ENCODE measurements around the gene GJA1.
"Not testable (repeated sequence)": the region's sequence is repeated elsewhere in the genome, so short reads cannot be mapped to it uniquely, and the experiment has no call there.

Gene GJA1

DNA sequence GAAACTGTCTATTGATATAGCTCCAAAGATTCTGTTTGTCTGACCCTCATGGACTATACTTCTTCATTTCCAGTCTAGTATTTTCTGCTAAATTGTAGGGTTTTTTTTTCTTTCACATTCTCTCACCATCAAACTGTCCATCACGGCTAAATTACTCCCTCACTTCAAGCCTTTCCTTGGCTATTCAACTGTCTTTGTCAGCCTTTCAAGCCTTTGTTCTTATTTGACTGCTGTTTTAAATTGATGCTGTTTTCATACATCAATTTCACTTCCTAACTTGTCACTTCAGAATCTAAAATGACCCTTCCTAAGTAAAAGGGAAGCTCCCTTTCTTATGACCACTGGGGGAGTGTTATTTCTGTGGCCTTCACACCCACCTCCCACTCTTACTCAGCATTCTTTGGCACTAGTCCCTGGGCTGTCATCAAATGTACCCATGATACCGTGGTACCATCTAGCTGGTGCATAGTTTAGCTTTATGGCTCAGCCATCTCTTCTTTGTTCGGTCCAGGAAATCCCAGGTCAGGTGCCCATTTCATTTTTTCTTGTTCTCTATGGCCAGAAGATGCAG, 8.6 kb downstream of the GJA1 start:
- Mint-ChIP-seq H3K27me3 (ENCODE audit: low read depth) (peaks cover 15% of the 10 kb centered on the region), H3K4me1 (ENCODE audit: low read depth) (no peaks in the 10 kb centered on the region), H3K27ac (no peak overlapping the region), H3K4me3 (no peak overlapping the region), H3K9me3 (no peaks in the 10 kb centered on the region), H3K36me3 (ENCODE audit: low read depth) (no peaks in the 10 kb centered on the region)
- no peak for DNase-seq (ENCODE audit: low spot score)

DNA sequence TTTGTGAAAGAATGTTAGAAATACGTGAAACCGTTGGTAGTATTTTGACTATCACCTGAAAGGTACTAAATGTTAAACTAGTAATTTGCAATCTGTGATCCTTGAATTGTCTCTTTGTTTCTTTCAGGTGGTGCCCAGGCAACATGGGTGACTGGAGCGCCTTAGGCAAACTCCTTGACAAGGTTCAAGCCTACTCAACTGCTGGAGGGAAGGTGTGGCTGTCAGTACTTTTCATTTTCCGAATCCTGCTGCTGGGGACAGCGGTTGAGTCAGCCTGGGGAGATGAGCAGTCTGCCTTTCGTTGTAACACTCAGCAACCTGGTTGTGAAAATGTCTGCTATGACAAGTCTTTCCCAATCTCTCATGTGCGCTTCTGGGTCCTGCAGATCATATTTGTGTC, 11.3 kb downstream of the GJA1 start:
- H3K4me3 Mint-ChIP-seq; H3K9me3 Mint-ChIP-seq; H3K4me1 Mint-ChIP-seq (ENCODE audit: low read depth); DNase-seq (ENCODE audit: low spot score); H3K27ac Mint-ChIP-seq; H3K36me3 Mint-ChIP-seq (ENCODE audit: low read depth); H3K27me3 Mint-ChIP-seq (ENCODE audit: low read depth): not testable (repeated sequence)

- H3K4me1 Mint-ChIP-seq (ENCODE audit: low read depth); H3K27ac Mint-ChIP-seq; H3K9me3 Mint-ChIP-seq; H3K4me3 Mint-ChIP-seq; H3K36me3 Mint-ChIP-seq (ENCODE audit: low read depth); DNase-seq (ENCODE audit: low spot score); H3K27me3 Mint-ChIP-seq (ENCODE audit: low read depth): not testable (repeated sequence)
Observed at GRCh38 chr6:121447746-121448145, 12.3 kb downstream of the GJA1 start.

DNA sequence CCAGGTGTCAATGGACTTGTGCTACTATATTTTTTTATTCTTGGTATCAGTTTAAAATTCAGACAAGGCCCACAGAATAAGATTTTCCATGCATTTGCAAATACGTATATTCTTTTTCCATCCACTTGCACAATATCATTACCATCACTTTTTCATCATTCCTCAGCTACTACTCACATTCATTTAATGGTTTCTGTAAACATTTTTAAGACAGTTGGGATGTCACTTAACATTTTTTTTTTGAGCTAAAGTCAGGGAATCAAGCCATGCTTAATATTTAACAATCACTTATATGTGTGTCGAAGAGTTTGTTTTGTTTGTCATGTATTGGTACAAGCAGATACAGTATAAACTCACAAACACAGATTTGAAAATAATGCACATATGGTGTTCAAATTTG, 13.1 kb downstream of the GJA1 start:
- not testable (repeated sequence) for H3K9me3 Mint-ChIP-seq; DNase-seq (ENCODE audit: low spot score); H3K36me3 Mint-ChIP-seq (ENCODE audit: low read depth); H3K4me3 Mint-ChIP-seq; H3K27ac Mint-ChIP-seq; H3K27me3 Mint-ChIP-seq (ENCODE audit: low read depth); H3K4me1 Mint-ChIP-seq (ENCODE audit: low read depth)

DNA sequence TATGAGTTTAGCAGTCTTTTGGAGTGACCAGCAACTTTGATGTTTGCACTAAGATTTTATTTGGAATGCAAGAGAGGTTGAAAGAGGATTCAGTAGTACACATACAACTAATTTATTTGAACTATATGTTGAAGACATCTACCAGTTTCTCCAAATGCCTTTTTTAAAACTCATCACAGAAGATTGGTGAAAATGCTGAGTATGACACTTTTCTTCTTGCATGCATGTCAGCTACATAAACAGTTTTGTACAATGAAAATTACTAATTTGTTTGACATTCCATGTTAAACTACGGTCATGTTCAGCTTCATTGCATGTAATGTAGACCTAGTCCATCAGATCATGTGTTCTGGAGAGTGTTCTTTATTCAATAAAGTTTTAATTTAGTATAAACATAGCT, 13.9 kb downstream of the GJA1 start:
- no peaks in the 10 kb centered on the region for H3K4me1 Mint-ChIP-seq (ENCODE audit: low read depth)
- no peak overlapping the region for H3K4me3 Mint-ChIP-seq
- no peak overlapping the region for H3K27ac Mint-ChIP-seq
- DNase-seq (ENCODE audit: low spot score): no peak
- no peaks in the 10 kb centered on the region for H3K9me3 Mint-ChIP-seq
- H3K36me3 Mint-ChIP-seq (ENCODE audit: low read depth): no peaks in the 10 kb centered on the region
- no peaks in the 10 kb centered on the region for H3K27me3 Mint-ChIP-seq (ENCODE audit: low read depth)

DNA sequence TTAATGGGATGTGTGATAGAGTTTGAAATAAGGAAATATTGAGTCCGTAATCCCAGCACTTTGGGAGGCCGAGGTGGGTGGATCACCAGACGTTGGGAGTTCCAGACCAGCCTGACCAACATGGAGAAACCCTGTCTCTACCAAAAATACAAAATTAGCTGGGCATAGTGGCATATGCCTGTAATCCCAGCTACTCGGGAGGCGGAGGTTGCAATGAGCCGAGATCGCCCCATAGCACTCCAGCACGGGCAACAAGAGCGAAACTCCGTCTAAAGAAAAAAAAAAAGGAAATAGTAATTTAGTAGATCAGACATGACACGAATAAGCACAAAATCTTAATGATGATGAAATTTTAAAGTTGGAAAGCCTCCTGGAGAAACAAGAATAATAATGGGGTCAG, 14.8 kb downstream of the GJA1 start:
- no peak overlapping the region for H3K4me3 Mint-ChIP-seq
- no peaks in the 10 kb centered on the region for H3K27me3 Mint-ChIP-seq (ENCODE audit: low read depth)
- DNase-seq (ENCODE audit: low spot score): no peak
- H3K27ac Mint-ChIP-seq: no peak overlapping the region
- no peaks in the 10 kb centered on the region for H3K9me3 Mint-ChIP-seq
- H3K4me1 Mint-ChIP-seq (ENCODE audit: low read depth): no peaks in the 10 kb centered on the region
- H3K36me3 Mint-ChIP-seq (ENCODE audit: low read depth): no peaks in the 10 kb centered on the region

- no peaks in the 10 kb centered on the region for H3K9me3 Mint-ChIP-seq
- no peak overlapping the region for H3K27ac Mint-ChIP-seq
- H3K36me3 Mint-ChIP-seq (ENCODE audit: low read depth): no peaks in the 10 kb centered on the region
- no peak overlapping the region for H3K4me3 Mint-ChIP-seq
- H3K4me1 Mint-ChIP-seq (ENCODE audit: low read depth): no peaks in the 10 kb centered on the region
- no peak for DNase-seq (ENCODE audit: low spot score)
- no peaks in the 10 kb centered on the region for H3K27me3 Mint-ChIP-seq (ENCODE audit: low read depth)
Observed at GRCh38 chr6:121451250-121451649, 15.8 kb downstream of the GJA1 start.

DNA sequence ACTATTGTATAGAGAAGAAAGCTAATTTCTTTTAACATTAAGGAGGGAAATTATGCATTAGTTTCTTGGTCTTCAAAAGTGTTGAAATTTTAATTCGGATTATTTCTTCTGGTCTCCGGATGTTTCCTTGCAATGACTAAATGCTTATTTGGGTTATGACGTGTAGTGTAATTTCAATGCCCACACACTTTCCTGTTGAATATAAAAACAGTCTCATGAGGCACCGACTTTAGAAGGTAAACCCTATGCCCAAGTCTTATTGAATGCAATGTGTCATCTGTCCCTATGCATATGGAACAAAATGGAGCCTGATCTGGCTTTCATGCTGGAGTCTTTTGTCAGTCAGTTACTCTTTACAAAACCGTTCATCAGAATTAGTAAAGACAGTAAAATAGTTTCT, 17.7 kb downstream of the GJA1 start:
- Mint-ChIP-seq H3K27ac (no peak overlapping the region), H3K36me3 (ENCODE audit: low read depth) (no peaks in the 10 kb centered on the region), H3K9me3 (no peaks in the 10 kb centered on the region), H3K27me3 (ENCODE audit: low read depth) (no peaks in the 10 kb centered on the region), H3K4me3 (no peak overlapping the region), H3K4me1 (ENCODE audit: low read depth) (no peaks in the 10 kb centered on the region)
- no peak for DNase-seq (ENCODE audit: low spot score)

DNA sequence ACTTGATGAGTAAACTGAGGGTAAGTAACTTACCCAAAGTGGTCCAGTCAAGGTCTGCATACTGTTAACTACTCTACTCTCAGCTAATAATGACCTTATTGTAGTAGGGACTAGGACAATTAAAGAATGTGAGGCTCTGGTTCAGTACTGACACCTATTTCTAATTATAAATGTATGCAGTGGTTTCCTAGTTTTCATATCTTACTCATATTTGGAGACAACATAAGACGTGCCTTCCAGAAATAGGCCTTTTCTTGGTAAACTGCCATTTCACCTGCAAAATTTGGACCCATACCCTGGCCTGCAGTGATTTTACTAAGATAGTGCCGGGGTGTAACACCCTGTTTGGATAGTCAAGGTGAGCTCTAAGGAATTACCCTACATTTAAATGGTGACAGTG, 24.7 kb downstream of the GJA1 start:
- Mint-ChIP-seq H3K4me1 (ENCODE audit: low read depth) (no peaks in the 10 kb centered on the region), H3K27me3 (ENCODE audit: low read depth) (no peaks in the 10 kb centered on the region), H3K36me3 (ENCODE audit: low read depth) (no peaks in the 10 kb centered on the region), H3K27ac (no peak overlapping the region), H3K9me3 (no peaks in the 10 kb centered on the region), H3K4me3 (no peak overlapping the region)
- no peak for DNase-seq (ENCODE audit: low spot score)

- no peaks in the 10 kb centered on the region for H3K27me3 Mint-ChIP-seq (ENCODE audit: low read depth)
- H3K36me3 Mint-ChIP-seq (ENCODE audit: low read depth): no peaks in the 10 kb centered on the region
- no peaks in the 10 kb centered on the region for H3K9me3 Mint-ChIP-seq
- DNase-seq (ENCODE audit: low spot score): no peak
- H3K4me3 Mint-ChIP-seq: no peak overlapping the region
- no peak overlapping the region for H3K27ac Mint-ChIP-seq
- no peaks in the 10 kb centered on the region for H3K4me1 Mint-ChIP-seq (ENCODE audit: low read depth)
Observed at GRCh38 chr6:121463087-121463486, 27.6 kb downstream of the GJA1 start.

GRCh38 chr6:121465101-121465500, 29.7 kb downstream of the GJA1 start:
- H3K27me3 Mint-ChIP-seq (ENCODE audit: low read depth): no peaks in the 10 kb centered on the region
- no peaks in the 10 kb centered on the region for H3K4me1 Mint-ChIP-seq (ENCODE audit: low read depth)
- H3K9me3 Mint-ChIP-seq: no peaks in the 10 kb centered on the region
- H3K36me3 Mint-ChIP-seq (ENCODE audit: low read depth): no peaks in the 10 kb centered on the region
- H3K4me3 Mint-ChIP-seq: no peak overlapping the region
- no peak for DNase-seq (ENCODE audit: low spot score)
- H3K27ac Mint-ChIP-seq: no peak overlapping the region

DNA sequence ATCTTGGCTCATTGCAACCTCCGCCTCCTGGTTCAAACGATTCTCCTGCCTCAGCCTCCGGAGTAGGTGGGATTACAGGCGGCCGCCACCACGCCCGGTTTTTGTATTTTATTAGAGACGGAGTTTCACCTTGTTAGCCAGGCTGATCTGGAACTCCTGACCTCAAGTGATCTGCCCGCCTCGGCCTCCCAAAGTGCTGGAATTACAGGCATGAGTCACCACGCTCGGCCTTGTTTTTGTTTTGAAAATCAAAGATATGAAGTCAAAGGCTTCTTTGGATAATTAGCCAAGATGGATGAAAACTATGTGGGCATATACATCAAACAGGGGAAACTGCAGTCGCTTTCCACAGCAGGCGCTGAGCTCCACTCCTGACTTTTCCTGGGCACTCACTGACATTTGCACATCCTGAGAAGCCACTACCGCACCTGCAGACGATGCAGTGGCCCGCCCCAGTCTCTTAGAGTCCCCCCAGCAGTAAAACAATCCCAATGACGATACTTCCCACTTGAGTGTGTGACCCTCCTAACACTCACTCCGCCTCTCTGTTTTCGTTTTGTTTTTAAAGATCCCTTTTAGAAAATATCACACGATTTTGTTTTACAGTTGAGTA, 44.1 kb downstream of the GJA1 start:
- H3K36me3 Mint-ChIP-seq (ENCODE audit: low read depth): no peaks in the 10 kb centered on the region
- DNase-seq (ENCODE audit: low spot score): no peak
- H3K27ac Mint-ChIP-seq: no peak overlapping the region
- H3K4me1 Mint-ChIP-seq (ENCODE audit: low read depth): no peaks in the 10 kb centered on the region
- no peaks in the 10 kb centered on the region for H3K27me3 Mint-ChIP-seq (ENCODE audit: low read depth)
- H3K9me3 Mint-ChIP-seq: no peaks in the 10 kb centered on the region
- no peak overlapping the region for H3K4me3 Mint-ChIP-seq

DNA sequence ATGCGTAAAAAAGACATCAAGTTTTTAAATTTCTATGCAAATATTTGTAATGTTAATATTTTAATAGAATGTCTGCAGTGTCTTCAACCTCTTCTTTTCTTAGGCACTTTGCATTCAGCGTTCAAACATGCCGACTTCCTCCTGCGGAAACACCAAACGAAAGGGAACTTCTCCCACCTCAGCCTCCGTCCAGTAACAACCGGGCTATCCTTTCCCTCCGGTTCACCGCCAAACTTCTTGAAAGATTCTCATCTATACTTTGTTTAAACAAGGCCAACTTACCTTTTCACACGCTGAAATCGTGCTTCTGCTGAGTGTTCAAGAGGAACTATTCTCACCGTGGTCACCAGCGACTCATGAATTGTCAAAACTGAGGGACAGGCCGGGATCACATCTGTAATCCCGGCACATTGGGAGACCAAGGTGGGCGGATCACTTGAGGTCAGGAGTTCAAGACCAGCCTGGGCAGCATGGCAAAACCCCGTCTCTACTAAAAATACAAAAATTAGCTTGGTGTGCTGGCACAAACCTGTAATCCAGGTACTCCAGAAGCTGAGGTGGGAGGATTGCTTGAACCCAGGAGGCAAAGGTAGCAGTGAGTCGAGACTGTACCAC, 44.8 kb downstream of the GJA1 start:
- no peak overlapping the region for H3K4me3 Mint-ChIP-seq

GRCh38 chr6:121482004-121482693, 46.7 kb downstream of the GJA1 start:
- Mint-ChIP-seq H3K36me3 (ENCODE audit: low read depth) (no peaks in the 10 kb centered on the region), H3K4me3 (no peak overlapping the region), H3K27ac (no peak overlapping the region), H3K9me3 (no peaks in the 10 kb centered on the region), H3K4me1 (ENCODE audit: low read depth) (no peaks in the 10 kb centered on the region), H3K27me3 (ENCODE audit: low read depth) (no peaks in the 10 kb centered on the region)
- DNase-seq (ENCODE audit: low spot score): no peak

More for the DNA sequence above, 44.8 kb downstream of the GJA1 start:
- no peak overlapping the region for H3K27ac Mint-ChIP-seq
- H3K27me3 Mint-ChIP-seq (ENCODE audit: low read depth): no peaks in the 10 kb centered on the region
- H3K36me3 Mint-ChIP-seq (ENCODE audit: low read depth): no peaks in the 10 kb centered on the region
- no peaks in the 10 kb centered on the region for H3K9me3 Mint-ChIP-seq
- no peak for DNase-seq (ENCODE audit: low spot score)
- H3K4me1 Mint-ChIP-seq (ENCODE audit: low read depth): no peaks in the 10 kb centered on the region
